Activated CD8-positive, alpha-beta memory T cell treated with anti-CD3 and anti-CD28 coated beads, Interleukin-2, amount 50 U/mL, for 4 hours (primary cell): ENCODE data around the gene ARMC9.
"Not testable (repeated sequence)": the region's sequence is repeated elsewhere in the genome, so short reads cannot be mapped to it uniquely, and the experiment has no call there.

ENCODE experiments used
- DNase-seq: peaks from one replicate; pipeline ENCODE4 v3.0.0-alpha.2; 2020

The ARMC9 gene

DNA sequence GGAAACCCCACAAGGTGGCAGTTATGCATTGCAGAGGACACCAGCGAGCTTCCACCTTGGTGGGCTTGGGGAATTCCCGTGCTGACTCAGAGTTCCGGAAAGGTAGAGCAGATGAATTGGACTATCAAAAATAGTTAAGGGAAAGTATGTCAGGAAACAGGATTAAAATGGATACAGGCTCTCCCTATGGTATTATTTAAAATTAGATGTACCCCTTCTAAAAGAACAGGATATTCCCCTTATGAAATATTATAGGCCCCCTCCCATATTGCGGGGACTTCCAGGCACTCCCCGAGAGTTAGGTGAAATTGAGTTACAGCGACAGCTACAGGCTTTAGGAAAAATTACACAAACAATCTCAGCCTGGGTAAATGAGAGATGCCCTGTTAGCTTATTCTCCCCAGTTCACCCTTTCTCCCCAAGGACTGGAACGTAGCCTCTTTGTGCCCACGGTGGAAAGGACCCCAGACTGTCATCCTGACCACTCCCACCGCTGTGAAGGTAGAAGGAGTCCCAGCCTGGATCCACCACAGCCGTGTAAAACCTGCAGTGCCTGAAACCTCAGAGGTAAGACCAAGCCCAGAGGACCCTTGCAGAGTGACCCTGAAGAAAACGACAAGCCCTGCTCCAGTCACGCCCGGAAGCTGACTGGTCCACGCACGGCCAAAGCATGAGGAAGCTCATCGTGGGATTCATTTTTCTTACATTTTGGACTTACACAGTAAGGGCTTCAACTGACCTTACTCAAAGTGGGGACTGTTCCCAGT lies 207.4 kb downstream of the ARMC9 start:
- peak; percentile 61 for DNase-seq

DNA sequence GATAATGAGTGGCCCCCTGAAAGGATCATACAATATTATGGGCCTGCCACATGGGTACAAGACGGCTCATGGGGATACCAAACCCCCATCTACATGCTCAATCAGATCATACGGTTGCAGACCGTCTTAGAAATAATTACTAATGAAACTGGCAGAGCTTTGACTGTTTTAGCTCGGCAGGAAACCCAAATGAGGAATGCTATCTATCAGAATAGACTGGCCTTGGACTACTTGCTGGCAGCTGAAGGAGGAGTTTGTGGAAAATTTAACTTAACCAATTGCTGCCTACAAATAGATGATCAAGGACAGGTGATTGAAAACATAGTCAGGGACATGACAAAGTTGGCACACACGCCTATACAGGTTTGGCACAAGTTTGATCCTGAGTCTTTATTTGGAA lies 209.3 kb downstream of the ARMC9 start:
- not testable (repeated sequence) for DNase-seq

DNA sequence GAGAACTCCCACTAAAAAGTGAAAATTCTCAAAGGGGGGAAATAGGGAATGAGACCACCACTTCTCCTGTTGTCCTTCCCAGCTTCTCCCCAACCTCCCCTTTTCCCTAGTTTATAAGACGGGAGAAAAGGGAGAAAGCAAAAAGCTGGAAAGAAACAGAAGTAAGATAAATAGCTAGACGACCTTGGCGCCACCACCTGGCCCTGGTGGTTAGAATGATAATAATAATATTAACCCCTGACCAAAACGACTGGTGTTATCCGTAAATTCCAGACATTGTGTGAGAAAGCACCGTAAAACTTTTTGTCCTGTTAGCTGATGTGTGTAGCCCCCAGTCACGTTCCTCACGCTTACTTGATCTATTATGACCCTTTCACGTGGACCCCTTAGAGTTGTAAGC lies 209.9 kb downstream of the ARMC9 start:
- not testable (repeated sequence) for DNase-seq

GRCh38 chr2:231409776-231410175 lies 211.3 kb downstream of the ARMC9 start:
- DNase-seq = no peak

GRCh38 chr2:231410293-231411004 lies 212.0 kb downstream of the ARMC9 start:
- no peak for DNase-seq

GRCh38 chr2:231411237-231411636 lies 212.8 kb downstream of the ARMC9 start:
- no peak for DNase-seq

DNA sequence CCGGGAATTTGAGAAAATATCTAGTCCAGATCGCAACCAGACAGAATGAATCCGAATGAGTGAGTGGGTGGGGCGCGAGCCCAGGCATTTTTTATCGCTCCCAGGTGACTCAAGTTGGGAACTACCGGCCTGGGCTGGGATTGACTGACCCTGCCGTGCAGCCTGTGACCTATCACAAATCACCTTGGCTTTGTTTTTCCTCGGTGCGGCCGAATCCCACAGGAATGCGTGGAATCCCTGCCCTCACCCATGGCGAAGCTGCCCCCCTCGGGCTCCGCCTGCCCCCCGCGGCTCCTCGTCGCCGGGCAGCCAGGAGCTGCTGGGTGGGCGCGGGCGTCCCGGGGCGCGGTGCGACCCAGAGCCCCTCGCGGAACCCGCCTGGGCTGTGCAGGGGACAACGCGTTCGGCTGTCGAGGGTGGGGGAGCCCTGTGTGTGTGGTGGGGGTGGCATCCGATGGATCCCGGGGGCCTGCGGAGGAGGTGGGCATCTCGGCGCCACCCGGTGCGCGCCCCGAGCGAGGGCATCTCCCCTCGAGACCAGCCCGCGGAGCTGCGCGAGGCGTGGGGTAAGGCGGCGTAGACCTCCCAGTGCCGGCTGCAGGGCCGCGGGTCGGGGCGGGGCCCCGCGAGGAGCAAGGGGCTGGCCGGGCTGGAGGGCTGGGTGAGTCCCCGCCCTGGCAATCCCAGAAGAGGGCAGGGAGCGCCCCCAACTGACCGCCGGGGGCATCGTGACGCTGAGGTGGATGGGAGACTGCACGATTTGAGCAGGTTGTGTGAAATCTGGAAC lies 213.6 kb downstream of the ARMC9 start:
- peak; percentile 81 for DNase-seq

DNA sequence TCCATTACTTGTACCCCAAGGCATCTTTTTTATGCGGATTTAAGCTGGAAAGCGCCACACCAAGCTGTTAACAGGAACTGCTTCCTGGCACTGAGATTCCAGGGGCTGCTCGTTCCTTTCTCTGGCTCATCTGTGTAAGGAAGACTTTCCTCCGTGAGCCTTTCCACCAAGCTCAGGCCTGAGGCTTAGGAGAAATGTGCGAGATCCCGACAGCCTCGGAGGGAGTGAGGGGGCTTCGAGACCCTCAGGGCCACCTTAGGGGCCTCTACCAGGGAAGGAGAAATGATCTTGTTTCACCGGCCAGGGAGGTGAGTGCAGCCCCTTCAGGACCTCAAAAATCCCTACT lies 214.2 kb downstream of the ARMC9 start:
- no peak for DNase-seq

GRCh38 chr2:231413456-231413855 lies 215.0 kb downstream of the ARMC9 start:
- DNase-seq = no peak

GRCh38 chr2:231413921-231414476 lies 215.6 kb downstream of the ARMC9 start:
- DNase-seq = no peak

GRCh38 chr2:231415029-231415428 lies 216.6 kb downstream of the ARMC9 start:
- DNase-seq = no peak

DNA sequence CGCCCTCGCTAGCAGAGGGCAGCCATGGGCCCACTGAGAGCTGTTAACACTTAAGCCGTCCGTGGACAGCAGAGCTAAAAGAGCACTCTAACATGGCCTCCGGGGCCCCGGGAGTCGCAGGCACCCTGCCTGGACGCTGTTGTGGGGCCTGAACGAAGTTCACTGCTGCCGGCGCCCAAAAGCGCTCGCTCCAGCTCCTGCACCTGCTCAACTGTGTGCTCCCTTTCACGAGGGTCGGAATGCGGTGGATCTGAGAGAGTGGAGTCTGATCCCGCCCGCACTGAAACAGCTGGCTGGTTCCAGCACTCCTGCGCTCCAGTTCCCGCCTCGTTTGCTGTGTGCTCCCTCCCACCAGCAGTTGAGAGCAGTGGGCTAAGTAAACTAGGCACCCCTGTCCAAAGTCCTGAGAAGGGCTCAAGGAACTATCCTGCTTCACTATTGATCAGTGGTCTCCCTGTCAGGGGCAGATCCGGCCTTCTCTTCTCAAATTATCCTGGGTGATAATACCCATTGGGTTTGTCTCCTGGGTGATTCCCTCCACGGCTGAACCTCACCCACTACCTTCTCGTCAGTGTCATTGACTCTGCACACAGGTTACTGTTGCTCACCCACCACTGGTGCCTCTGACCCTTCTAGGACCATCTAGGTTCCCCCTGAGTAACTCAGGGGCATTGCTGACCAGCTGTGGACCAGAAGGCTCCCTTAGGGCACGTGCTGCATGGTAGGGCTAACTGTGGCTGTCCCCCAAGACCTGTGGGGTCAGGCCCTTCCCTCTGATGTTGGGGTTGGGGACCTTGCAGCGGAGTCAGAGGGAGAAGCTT lies 220.6 kb downstream of the ARMC9 start:
- DNase-seq = no peak

DNA sequence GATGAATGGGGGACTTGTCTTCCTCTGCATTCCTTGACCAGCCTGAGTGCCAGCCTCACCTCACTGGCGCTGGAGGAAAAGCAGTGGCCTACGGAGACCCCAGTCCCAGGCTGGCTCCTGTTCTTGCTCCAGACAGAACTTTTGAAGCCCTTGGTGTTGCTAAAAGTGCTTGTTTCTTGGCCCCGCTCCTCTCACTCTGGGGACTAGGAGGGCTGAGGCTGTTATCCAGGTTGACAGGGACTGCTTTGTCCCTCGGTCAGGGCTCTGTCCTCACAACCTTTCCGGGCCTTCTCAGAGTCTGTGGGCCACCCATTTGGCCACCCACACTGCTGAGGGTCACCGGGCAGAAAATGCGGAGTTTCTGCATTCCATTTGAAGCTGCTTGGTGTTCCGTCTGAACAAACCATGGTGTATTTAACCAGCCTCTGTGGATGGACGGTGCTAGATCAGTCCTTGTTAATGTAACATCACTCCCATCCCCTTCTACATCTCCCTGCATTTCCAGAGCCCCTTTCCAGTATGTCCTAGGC lies 222.7 kb downstream of the ARMC9 start:
- DNase-seq = no peak

DNA sequence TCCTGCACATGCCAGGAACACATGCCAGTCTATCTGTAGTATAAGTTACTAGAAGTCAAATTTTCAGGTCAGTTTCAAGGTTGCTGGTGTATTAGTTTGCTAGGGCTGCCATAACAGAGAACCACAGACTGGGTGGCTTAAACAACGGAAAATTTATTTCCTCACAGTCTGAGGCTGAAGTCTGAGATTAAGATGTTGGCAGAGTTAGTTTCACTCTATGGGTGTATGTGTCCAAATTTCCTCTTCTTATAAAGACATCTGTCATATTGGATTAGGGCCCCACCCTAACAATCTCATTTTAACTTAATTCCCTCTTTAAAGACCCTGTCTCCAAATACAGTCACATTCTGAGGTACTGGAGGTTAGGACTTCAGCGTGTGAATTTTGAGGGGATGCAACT lies 223.6 kb downstream of the ARMC9 start:
- no peak for DNase-seq

DNA sequence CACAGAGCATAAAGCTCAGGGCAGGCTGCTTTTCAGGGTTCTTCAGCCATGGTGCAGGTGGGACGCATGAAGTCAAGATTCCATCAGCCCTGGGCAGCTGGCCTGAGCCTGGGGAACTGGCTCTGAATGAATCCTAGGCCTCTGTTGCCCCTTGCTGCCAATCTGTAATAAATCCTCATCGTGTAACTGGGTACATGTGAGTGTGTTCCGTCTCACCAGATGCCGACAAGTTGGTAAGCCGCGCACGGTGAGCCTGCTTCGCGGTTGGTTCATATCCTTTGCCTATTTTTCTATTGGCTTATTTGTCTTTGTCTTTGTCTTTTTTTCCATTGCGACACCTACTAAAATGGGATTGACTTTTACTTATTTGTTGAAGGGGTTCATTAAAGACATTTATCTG lies 224.7 kb downstream of the ARMC9 start:
- no peak for DNase-seq
